HCT116 (cell line): ENCODE measurements around the gene PON3. TPM values are rescaled to one million over a fixed set of nuclear protein-coding genes. Genes with fewer than 3 reads are reported as not detected.

Experiments
- ATAC-seq: fragments of 200-7000 bp; cut with Tn5 transposase; 2 replicates; pipeline ENCODE4 v1.9.1; 2020; ENCODE audit warnings: mild to moderate bottlenecking, moderate library complexity
- BruUV-seq: library from RNA; stranded (reverse); fragments of 400-500 nt; replicated peaks from 2 replicates; lab custom pipeline; 2021; lab: Mats Ljungman, UMichigan
- CTCF ChIA-PET: fragments of 300-600 bp; sonication (Branson Sonifier 250); formaldehyde crosslinking; loops from one replicate; lab custom pipeline; 2021; ENCODE audit warnings: antibody characterized with exemption; lab: Charles Lee
- POLR2A ChIA-PET: fragments of 300-600, 350-600 bp; sonication (Branson Sonifier 250); formaldehyde crosslinking; loops from one replicate; lab custom pipeline; 2021; ENCODE audit warnings: antibody characterized with exemption; lab: Charles Lee
- RAD21 ChIA-PET, 2 experiments: fragments of 300-600 bp; sonication (Branson Sonifier 250); formaldehyde crosslinking; loops; one replicate each; lab custom pipeline; 2023; ENCODE audit warnings: low total read pairs in 2 of 2; ENCODE audit not compliant: uncharacterized antibody in 2 of 2, unreplicated experiment in 2 of 2, low non-redundant PET in 1 of 2; lab: Charles Lee
- DNase-seq: peaks from one replicate; pipeline ENCODE4 v3.0.0-alpha.2; 2010; ENCODE audit warnings: low read depth, low spot score
- H2AFZ ChIP-seq: fragments of 200-600 bp; shearing (Covaris generic), sonication (generic); 2 replicates; pipeline ENCODE4 v1.6.1; 2017; ENCODE audit warnings: low read depth, mixed run types, mixed read lengths, antibody characterized with exemption, low read length; ENCODE audit not compliant: poor library complexity, severe bottlenecking
- H3K27ac ChIP-seq: 2 replicates; pipeline ENCODE4 v1.5.1; 2012; ENCODE audit warnings: low read depth, low read length
- H3K27me3 ChIP-seq: fragments of 200-600 bp; sonication (generic); 2 replicates; pipeline ENCODE4 v1.6.1; 2016; ENCODE audit warnings: mixed run types, low read length, mixed read lengths; ENCODE audit not compliant: insufficient read depth
- H3K36me3 ChIP-seq, 2 experiments: fragments of 200-500 bp in 1 of 2; fragments of 200-600 bp in 1 of 2; sonication (Bioruptor generic) in 1 of 2; sonication (generic) in 1 of 2; 2 replicates each; pipeline versions ENCODE4 v1.5.1 to v1.6.1; 2014 to 2016; ENCODE audit warnings: low read length in 2 of 2, inconsistent platforms in 1 of 2, mixed read lengths in 1 of 2, mixed run types in 1 of 2; ENCODE audit not compliant: insufficient read depth in 2 of 2, control insufficient read depth in 1 of 2
- H3K4me1 ChIP-seq, 2 experiments: fragments of 200-600 bp in 1 of 2; sonication (generic) in 1 of 2; 2 replicates each; pipeline versions ENCODE4 v1.5.1 to v1.6.1; 2012 to 2017; ENCODE audit warnings: low read length in 2 of 2, inconsistent platforms in 1 of 2, mild to moderate bottlenecking in 1 of 2, mixed read lengths in 1 of 2, mixed run types in 1 of 2, moderate library complexity in 1 of 2; ENCODE audit not compliant: insufficient read depth in 2 of 2, control insufficient read depth in 1 of 2
- H3K4me2 ChIP-seq: fragments of 200-600 bp; sonication (generic); 2 replicates; pipeline ENCODE4 v1.6.1; 2017; ENCODE audit warnings: mixed run types, low read length, mixed read lengths
- H3K4me3 ChIP-seq, 2 experiments: fragments of 200-600 bp in 1 of 2; sonication (generic) in 1 of 2; replicated peaks in 1 of 2; 2 replicates each; pipeline ENCODE4 v1.5.1; 2011 to 2016; ENCODE audit warnings: low read length in 2 of 2, control low read depth in 1 of 2, low read depth in 1 of 2, mild to moderate bottlenecking in 1 of 2, mixed read lengths in 1 of 2, mixed run types in 1 of 2
- H3K79me2 ChIP-seq: fragments of 200-600 bp; sonication (generic); 2 replicates; pipeline ENCODE4 v1.6.1; 2017; ENCODE audit warnings: mild to moderate bottlenecking, mixed run types, low read length, moderate library complexity, mixed read lengths; ENCODE audit not compliant: insufficient read depth
- H3K9ac ChIP-seq: fragments of 200-600 bp; sonication (generic); 2 replicates; pipeline ENCODE4 v1.6.1; 2016; ENCODE audit warnings: low read length, mixed read lengths
- H3K9me2 ChIP-seq: fragments of 200-600 bp; sonication (generic), shearing (Covaris generic); 2 replicates; pipeline ENCODE4 v1.6.1; 2017; ENCODE audit warnings: mixed run types, mild to moderate bottlenecking, moderate library complexity; ENCODE audit not compliant: insufficient read depth
- H3K9me3 ChIP-seq, 2 experiments: fragments of 200-500 bp in 1 of 2; fragments of 200-600 bp in 1 of 2; sonication (Bioruptor generic) in 1 of 2; sonication (generic) in 1 of 2; 2 replicates each; pipeline ENCODE4 v1.6.1; 2014 to 2017; ENCODE audit warnings: low read length in 2 of 2, mixed read lengths in 2 of 2, inconsistent platforms in 1 of 2, low read depth in 1 of 2, mild to moderate bottlenecking in 1 of 2, mixed run types in 1 of 2, moderate library complexity in 1 of 2; ENCODE audit not compliant: control insufficient read depth in 1 of 2, insufficient read depth in 1 of 2
- H4K20me1 ChIP-seq: fragments of 200-600 bp; sonication (generic), shearing (Covaris generic); 2 replicates; pipeline ENCODE4 v1.6.1; 2017; ENCODE audit warnings: mixed run types, mild to moderate bottlenecking, moderate library complexity; ENCODE audit not compliant: insufficient read depth
- CBX3 ChIP-seq: IDR thresholded peaks from 2 replicates; pipeline ENCODE4 v1.6.1; 2012; ENCODE audit warnings: low read depth
- CEBPB ChIP-seq: IDR thresholded peaks from 2 replicates; pipeline ENCODE4 v1.6.1; 2012; ENCODE audit warnings: low read depth
- EGR1 ChIP-seq: IDR thresholded peaks from 2 replicates; pipeline ENCODE4 v1.6.1; 2012; ENCODE audit warnings: low read depth
- ELF1 ChIP-seq: IDR thresholded peaks from 2 replicates; pipeline ENCODE4 v1.6.1; 2012; ENCODE audit warnings: low read depth, borderline replicate concordance
- EZH2phosphoT487 ChIP-seq: fragments of 200-600 bp; IDR thresholded peaks from 2 replicates; pipeline ENCODE4 v1.6.1; 2018; ENCODE audit warnings: antibody characterized with exemption, borderline replicate concordance
- JUND ChIP-seq: IDR thresholded peaks from 2 replicates; pipeline ENCODE4 v1.6.1; 2012
- POLR2A ChIP-seq: IDR thresholded peaks from 2 replicates; pipeline ENCODE4 v1.7.0; 2011; ENCODE audit warnings: borderline replicate concordance; ENCODE audit not compliant: insufficient read depth, insufficient read length; ENCODE audit errors: extremely low read depth
- REST ChIP-seq: IDR thresholded peaks from 2 replicates; pipeline ENCODE4 v1.6.1; 2012; ENCODE audit warnings: low read depth
- SIN3A ChIP-seq: IDR thresholded peaks from 2 replicates; pipeline ENCODE4 v1.6.1; 2012; ENCODE audit warnings: low read depth
- YY1 ChIP-seq: IDR thresholded peaks from 2 replicates; pipeline ENCODE4 v1.6.1; 2011; ENCODE audit warnings: low read length, low read depth, moderate library complexity, mild to moderate bottlenecking; ENCODE audit not compliant: insufficient replicate concordance; ENCODE audit errors: extremely low read depth
- ZNF274 ChIP-seq: fragments of 200-500 bp; sonication (Bioruptor generic); IDR thresholded peaks from 2 replicates; pipeline ENCODE4 v1.6.1; 2014; ENCODE audit warnings: mild to moderate bottlenecking, low read depth, low read length, inconsistent platforms
- intact Hi-C: fragments of 100-400 bp; cut with micrococcal nuclease; formaldehyde crosslinking; loops from 2 replicates; pipeline ENCODE4 v1.10.0; 2022
- total RNA-seq: library from RNA; stranded (reverse); gene quantifications from one replicate; pipeline ENCODE4 v1.2.1, GENCODE V29; 2021; ENCODE audit not compliant: unreplicated experiment
- TF ChIP-seq, protein P1 (sequence below): IDR thresholded peaks from 2 replicates; pipeline ENCODE4 v1.6.1; 2012
- TF ChIP-seq, protein P2 (sequence below): IDR thresholded peaks from 2 replicates; pipeline ENCODE4 v1.6.1; 2012
- TF ChIP-seq, protein P3 (sequence below), 3 experiments: fragments of 200-600 bp in 1 of 3; sonication (generic) in 1 of 3; IDR thresholded peaks in 2 of 3; conservative IDR thresholded peaks in 1 of 3; 2 replicates each; pipeline ENCODE4 v1.5.1; 2012 to 2017; ENCODE audit warnings: low read depth in 2 of 3, low read length in 2 of 3, antibody characterized with exemption in 1 of 3, borderline replicate concordance in 1 of 3, control low read depth in 1 of 3, mild to moderate bottlenecking in 1 of 3, mixed read lengths in 1 of 3, mixed run types in 1 of 3, moderate library complexity in 1 of 3; ENCODE audit not compliant: insufficient read depth in 1 of 3

PON3 gene
- total RNA-seq, 1 experiment from 2014 or later, result 2.6 TPM

DNA sequence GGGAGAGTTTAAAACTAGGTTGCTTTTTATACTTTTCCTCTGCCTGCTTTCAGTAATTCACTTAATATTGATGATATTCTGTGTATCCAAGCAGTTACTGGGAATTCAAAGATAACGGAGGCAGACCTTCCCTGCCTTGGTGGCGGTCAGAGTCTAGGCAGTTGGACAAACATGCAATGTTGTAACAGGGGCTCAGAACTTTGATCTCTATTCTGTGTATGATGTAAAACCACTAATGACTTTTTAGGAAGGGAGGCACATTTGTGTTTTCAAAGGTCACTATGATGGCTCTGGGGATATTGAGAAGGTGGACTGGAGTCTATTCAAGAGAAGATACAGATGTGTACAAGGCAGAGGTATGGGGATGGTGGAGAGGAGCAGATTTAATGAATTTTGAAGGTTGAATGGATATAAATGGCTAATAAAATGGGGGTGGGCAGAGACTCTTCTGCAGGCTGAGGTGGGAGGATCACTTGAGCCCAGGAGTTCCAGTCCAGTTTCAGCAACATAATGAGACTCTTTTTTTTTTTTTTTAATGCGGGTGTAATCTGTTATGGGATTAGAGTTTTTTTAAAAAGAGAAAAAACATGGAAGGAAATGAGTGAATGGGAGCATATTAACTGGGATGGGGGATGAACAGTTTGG, 44.3 kb upstream of the PON3 start:
- Histone ChIP-seq H3K27ac (no peak overlapping the region), H3K9me2 (no peaks in the 10 kb centered on the region), H3K9me3 (no peaks in the 10 kb centered on the region), H3K9ac (no peak overlapping the region), H2AFZ (no peak overlapping the region), H3K27me3 (no peaks in the 10 kb centered on the region), H3K79me2 (no peaks in the 10 kb centered on the region), H3K36me3 (no peaks in the 10 kb centered on the region), H3K4me1 (peaks cover 1 to 2% of the 10 kb centered on the region in 2 experiments; a peak in 3 of 4 replicates), H3K4me3 (no peak overlapping the region), H4K20me1 (no peaks in the 10 kb centered on the region), H3K4me2 (no peak overlapping the region)
- DNase-seq, result no peak
- TF ChIP-seq ZNF274, result no peak
- TF ChIP-seq, protein P1, sequence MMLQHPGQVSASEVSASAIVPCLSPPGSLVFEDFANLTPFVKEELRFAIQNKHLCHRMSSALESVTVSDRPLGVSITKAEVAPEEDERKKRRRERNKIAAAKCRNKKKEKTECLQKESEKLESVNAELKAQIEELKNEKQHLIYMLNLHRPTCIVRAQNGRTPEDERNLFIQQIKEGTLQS, result no peak
- no peak for TF ChIP-seq YY1
- TF ChIP-seq SIN3A, result no peak
- TF ChIP-seq EZH2phosphoT487, result no peak
- TF ChIP-seq CEBPB, result no peak
- no peak for TF ChIP-seq REST
- no peak for TF ChIP-seq POLR2A
- no peak for TF ChIP-seq CBX3
- no peak for TF ChIP-seq JUND
- TF ChIP-seq, protein P2, sequence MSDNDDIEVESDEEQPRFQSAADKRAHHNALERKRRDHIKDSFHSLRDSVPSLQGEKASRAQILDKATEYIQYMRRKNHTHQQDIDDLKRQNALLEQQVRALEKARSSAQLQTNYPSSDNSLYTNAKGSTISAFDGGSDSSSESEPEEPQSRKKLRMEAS, result no peak
- TF ChIP-seq ELF1, result no peak
- no peak for TF ChIP-seq EGR1
- TF ChIP-seq, protein P3, sequence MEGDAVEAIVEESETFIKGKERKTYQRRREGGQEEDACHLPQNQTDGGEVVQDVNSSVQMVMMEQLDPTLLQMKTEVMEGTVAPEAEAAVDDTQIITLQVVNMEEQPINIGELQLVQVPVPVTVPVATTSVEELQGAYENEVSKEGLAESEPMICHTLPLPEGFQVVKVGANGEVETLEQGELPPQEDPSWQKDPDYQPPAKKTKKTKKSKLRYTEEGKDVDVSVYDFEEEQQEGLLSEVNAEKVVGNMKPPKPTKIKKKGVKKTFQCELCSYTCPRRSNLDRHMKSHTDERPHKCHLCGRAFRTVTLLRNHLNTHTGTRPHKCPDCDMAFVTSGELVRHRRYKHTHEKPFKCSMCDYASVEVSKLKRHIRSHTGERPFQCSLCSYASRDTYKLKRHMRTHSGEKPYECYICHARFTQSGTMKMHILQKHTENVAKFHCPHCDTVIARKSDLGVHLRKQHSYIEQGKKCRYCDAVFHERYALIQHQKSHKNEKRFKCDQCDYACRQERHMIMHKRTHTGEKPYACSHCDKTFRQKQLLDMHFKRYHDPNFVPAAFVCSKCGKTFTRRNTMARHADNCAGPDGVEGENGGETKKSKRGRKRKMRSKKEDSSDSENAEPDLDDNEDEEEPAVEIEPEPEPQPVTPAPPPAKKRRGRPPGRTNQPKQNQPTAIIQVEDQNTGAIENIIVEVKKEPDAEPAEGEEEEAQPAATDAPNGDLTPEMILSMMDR (IDR thresholded peaks at IDR 0.05 in 2 of 3, conservative IDR thresholded peaks at IDR 0.05 in 1 of 3; ENCODE audit: borderline replicate concordance in 1 of 3, insufficient read depth in 1 of 3, low read depth in 2 of 3, low read length in 2 of 3), result no peak
- no peak for ATAC-seq
- RAD21 ChIA-PET, result no interaction called here
- no TSS peak for BruUV-seq
- POLR2A ChIA-PET, result no interaction called here
- CTCF ChIA-PET, result no interaction called here
- intact Hi-C loops, result no loop called here
